Retina (tissue), 1 donor: ENCODE results near the gene DYSF.

Source experiments
- DNase-seq: peaks from one replicate; pipeline ENCODE4 v3.0.0-alpha.2; 2016

The DYSF gene

DNA sequence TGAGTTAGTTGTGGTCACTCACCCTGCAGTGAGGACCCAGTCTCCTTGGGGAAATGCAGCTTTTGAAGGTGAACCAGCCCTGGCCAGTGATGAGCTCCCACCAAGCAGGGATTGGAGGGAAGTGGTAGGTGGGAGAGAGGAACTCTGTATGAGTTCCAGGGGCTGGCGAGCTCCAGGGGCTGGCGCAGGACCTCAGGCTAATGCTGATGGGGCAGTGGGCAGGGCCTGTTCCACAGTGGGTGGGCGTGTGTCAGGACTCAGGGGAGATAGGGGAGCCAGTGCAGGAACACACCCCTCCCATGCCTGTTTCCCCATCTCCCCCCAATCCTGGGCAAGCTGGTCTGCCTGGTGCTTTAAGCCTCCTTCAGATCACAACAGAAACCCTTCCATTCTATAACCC lies 208.4 kb downstream of the DYSF start:
- no peak for DNase-seq

DNA sequence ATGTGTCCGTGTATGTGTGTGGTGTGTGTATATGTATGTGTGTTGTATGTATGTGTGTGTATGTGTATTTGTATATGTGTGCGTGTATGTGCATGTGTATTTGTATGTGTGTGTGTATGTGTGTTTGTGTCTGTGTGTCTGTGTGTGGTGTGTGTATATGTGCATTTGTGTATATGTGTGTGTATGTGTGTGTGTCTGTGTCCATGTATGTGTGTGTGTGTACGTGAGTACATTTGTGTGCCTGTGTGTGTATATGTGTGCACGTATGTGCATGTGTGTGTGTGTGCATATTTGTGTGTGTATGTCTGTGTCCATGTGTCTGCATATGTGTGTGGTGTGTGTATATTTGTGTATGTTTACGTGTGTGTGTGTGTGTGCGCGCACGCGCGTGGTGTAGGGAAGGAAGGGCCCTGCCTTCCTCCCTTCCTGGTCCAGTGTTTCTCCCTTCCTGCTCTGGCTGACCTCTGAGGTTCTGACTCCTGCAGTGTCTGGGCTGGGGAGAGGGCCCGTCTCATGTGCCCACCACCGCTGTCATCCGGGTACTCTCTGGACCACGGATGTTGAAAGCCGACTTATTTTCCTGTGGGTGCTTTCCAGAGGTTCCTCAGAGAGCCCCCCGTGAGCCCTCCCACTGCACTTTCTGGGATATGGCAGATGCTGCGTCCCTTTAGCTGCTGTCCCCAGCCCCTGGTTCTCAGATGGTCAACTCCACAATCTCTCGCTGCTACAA lies 209.5 kb downstream of the DYSF start:
- DNase-seq, result no peak

DNA sequence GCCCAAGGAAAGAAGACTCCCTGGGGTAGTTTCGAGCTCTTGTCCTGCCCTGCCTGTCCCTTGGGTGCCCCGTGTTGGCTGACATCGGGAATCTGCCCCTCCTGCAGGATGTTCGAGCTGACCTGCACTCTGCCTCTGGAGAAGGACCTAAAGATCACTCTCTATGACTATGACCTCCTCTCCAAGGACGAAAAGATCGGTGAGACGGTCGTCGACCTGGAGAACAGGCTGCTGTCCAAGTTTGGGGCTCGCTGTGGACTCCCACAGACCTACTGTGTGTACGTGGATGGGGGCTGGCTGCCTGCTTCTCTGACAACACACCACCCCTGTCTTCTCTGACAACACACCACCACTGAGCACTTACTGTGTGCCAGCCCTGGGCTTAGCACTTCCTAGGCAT lies 210.8 kb downstream of the DYSF start:
- no peak for DNase-seq

DNA sequence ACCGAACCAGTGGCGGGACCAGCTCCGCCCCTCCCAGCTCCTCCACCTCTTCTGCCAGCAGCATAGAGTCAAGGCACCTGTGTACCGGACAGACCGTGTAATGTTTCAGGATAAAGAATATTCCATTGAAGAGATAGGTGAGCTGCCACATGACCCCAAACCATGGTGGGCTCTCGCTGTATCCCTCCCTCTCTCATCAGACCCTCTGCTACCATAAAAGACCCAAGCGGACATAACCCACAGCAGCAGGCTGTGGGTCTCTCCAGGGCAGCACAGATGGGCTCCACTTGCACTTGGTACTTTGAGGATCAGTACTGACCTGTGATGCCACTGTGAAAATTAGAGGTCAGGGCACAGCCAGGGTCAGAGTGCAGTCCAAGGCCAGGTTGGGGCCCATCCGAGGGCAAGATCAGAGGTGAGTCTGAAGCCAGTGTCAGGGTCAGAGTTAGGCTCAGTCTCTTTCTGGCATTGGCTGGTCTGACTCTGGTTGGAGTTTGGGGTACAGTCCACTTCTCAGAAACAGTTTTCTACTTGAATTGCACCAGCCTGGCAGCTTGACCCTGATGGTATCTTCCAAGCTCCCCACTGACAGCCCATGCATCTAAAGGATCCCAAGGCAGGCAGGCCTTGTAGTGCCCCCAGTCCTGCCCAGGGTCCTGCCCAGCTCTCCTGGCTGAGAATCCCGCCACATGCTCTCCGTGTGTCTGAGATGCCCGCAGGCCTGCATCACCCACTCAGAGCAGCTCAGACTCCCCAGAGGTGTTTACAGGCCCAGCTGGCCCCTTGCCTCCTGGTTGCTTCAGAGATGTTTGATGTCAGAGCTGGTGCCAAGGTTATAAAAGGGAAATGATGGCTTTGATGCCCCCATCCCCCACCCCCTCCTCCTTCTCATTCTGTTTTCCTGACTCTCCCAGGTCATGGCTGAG lies 212.1 kb downstream of the DYSF start:
- no peak for DNase-seq

DNA sequence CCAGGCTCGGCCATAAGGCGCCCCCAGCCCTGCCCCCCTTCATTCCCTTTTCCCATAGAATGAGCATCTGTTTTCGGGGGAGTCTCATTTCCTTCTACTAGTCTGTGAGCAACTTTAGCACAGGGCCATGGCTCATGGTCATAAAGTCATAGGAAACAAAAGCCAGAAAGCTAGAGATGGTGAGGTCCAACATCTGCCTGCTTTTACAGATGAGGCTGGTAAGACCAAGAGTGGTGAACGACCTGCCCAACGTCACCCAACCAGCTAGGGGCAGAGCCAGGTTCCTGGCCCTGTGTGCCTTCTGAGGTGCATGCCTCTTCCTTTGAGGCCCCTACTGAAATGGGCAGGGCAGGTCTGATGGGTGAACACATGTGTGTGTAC lies 212.7 kb downstream of the DYSF start:
- no peak for DNase-seq

DNA sequence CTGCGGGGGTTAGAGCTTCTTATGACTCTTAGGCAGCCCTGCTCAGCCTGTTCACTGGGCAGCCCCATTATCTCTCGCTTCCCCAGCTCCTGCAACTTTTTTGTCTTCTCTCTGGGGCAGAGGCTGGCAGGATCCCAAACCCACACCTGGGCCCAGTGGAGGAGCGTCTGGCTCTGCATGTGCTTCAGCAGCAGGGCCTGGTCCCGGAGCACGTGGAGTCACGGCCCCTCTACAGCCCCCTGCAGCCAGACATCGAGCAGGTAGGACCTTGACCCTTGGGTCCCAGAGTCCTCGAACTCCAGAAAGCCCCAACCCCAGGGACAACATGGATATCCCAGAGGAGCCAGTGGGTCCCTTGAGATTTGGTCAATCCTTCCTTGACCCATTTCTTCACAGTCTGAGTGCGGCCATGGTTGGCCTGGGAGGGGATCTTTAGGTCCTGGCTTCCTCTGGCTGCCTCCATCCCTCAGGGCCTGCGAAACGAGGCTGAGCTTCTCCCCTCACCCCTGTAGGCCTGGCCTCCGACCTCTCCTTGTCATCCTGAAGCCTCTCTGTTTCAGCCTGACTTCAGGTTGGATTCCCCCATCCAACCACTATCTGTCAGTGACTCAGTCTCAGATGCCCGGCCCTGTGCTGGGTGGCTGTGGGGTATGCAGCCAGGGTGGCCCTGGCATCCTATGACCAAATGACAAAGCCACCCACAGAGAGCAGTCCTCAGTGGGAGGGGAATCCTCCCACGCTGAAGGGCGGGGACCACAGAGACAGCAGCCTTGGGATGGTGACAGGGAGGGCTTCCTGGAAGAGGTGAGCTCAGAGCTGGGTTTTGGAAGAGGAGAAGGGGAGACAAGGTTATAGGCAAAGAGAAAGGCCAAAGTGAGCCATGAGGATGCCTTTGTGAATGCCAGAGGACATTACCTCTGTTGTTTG lies 214.2 kb downstream of the DYSF start:
- DNase-seq, result no peak

DNA sequence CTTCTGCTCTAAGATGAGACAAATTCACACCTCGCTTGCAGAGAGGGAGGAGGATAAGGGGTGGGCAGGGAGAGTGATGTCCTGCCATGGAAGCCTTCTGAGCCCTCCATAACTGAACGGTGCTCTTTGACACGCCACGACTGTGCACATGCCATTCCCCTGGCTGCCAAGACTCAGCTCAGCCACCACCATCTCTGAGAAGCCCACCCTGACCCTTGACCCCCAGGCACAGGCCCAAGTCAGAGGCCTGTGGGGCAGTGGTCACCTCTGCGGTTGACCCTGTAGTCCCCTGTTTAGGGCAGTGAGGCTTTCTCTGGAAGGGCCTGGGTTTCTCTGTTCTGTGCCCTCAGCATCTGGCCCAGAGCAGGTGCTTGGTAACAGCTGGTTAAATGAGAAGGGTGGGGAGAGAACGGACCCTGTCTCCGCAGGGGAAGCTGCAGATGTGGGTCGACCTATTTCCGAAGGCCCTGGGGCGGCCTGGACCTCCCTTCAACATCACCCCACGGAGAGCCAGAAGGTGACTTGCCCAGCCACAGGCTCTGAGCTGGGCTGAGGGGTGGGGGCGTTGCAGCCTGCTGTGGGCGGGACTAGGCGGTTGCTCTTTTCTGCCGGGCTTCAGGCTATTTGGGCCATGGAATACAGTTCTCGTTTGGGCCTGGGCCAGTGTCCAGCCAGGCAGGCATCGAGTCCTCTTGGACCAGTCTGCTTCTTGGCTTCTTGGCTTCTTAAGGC lies 215.1 kb downstream of the DYSF start:
- DNase-seq, result no peak

DNA sequence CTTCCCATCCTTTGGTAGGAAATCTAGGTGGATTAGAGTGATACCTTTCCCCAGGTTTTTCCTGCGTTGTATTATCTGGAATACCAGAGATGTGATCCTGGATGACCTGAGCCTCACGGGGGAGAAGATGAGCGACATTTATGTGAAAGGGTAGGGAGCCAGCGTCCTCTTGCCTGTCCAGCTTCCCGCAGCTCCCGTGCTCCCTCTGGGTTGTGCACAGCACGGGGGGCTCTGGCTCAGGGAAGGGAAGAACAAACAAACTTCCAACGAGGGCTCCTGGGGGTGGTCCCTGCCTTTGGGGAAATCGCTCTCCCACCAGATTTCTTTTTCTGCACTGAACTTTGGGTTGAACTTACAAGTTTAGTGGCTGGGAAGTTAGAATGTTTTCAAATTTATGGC lies 215.7 kb downstream of the DYSF start:
- no peak for DNase-seq

DNA sequence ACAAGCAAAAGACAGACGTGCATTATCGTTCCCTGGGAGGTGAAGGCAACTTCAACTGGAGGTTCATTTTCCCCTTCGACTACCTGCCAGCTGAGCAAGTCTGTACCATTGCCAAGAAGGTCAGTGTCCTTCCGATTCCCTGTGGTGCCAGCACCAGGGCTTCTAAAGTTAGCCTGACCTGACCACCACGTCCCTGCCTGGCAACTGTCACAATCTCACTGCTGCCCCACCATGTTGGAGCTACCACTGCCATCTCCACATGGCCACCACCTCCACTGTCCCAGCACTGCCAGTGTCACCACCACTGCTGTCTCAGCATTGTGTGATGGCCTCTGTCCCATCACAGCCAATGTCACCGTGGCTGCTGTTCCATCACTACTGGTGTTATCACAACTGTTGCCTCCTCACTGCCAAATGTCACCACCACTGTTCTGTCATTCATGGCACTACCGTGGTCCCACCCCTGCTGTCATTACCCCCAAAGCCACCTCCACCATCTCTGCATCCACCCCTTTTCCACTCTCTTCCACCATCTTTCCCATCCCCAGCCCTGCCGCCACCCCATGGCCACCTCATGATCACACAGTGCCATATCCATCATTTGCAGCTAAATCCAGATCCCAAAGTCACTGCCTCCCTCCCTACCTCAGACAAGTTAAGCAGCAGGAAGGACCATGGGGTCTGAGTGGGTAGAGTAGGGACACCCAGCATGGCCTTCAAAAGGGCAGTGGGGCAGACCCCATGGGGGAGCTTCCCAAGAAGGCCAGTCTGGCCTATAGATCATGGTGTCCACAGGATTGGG lies 216.5 kb downstream of the DYSF start:
- no peak for DNase-seq

DNA sequence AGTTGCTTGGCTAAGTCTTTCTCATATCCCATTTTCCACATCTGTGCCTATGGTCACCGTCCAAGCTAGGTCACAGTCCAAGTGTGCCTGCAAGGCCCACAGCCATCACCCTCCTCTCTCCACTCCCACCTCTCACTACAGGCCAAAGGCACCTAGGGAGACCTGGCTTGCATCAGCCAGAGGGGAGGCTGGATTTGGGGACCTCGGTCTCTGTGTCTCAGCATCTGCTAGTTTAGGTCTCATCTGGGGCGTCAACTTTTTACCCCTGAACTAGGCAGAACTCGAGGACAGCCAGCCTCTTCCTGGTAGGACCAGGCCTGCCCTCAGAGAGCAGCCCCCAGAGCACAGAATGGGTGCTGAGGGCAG lies 217.1 kb downstream of the DYSF start:
- no peak for DNase-seq

DNA sequence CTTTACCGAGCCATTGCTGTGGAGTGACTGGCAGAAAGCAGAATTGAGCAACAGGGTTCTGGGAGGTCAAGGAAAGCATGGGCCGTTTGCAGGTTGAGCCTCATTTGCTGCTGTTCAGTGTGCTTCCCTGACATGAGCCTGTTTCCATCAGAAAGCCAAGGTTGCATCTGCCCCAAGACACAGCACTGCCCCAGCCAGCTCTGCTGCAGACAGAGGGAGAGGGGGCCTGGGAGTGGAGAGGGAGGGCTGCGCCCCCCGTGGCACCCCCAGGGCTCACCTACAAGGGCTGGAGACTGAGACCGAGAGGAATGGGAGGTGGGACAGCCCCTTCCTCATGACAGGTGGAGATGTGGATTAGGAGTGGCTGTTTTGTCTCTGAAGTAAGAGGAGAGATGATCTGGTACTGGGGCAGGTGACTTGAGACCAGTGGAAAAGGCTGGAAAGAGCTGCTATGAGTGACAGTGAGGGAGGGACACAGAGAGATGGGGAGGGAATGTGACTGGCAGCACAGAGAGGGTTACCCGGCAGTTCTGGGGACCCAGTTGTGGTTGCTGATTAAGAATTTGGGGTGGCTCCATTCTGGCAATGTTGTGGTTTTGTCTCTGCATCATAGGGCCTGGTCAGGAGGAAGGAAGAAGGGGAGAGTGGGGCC lies 218.0 kb downstream of the DYSF start:
- DNase-seq, result no peak

DNA sequence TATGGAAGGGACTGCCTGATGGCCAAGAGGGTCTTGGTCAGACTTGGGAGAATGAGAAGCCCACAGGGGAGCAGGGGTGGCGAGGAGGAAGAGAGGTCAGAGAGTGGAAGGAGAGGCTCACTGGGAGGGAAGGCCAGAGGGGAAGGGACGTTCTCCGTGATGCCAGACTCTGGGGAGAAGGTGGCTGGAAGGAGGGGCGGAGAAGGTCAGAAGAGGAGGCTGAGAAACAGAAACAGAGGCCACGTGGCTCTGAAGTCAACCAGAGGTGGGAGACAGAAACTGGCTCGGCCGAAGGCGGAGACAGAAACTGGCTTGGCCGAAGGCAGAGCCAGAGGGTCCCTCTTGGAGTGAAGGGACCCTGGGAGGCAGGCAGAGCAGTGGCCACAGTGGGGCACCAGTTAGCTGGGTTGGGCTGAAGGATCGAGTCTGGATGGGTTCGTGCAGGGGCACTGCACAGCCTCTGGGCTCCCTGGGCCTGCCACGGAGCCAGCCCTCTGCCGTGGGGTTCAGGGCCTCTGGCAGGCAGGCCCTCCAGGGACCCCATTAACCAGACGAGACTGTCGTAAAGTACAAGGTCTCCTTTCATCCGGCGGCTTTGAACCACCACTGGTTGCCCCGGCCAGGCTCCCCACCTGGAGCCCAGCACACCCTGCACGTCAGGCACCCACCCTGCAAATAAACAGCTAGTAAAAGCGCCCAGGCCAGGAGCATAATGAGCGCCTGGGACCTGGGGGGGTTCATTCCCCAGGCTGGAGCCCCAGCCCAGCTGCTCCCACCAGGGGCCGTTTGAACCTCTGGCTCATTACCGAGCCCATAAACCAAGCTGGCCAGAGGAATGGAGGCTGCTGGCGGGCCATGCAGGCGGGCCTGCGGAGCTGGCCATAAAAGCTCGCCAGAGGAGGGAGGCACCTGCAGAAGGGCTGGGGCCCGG lies 218.8 kb downstream of the DYSF start:
- no peak for DNase-seq

DNA sequence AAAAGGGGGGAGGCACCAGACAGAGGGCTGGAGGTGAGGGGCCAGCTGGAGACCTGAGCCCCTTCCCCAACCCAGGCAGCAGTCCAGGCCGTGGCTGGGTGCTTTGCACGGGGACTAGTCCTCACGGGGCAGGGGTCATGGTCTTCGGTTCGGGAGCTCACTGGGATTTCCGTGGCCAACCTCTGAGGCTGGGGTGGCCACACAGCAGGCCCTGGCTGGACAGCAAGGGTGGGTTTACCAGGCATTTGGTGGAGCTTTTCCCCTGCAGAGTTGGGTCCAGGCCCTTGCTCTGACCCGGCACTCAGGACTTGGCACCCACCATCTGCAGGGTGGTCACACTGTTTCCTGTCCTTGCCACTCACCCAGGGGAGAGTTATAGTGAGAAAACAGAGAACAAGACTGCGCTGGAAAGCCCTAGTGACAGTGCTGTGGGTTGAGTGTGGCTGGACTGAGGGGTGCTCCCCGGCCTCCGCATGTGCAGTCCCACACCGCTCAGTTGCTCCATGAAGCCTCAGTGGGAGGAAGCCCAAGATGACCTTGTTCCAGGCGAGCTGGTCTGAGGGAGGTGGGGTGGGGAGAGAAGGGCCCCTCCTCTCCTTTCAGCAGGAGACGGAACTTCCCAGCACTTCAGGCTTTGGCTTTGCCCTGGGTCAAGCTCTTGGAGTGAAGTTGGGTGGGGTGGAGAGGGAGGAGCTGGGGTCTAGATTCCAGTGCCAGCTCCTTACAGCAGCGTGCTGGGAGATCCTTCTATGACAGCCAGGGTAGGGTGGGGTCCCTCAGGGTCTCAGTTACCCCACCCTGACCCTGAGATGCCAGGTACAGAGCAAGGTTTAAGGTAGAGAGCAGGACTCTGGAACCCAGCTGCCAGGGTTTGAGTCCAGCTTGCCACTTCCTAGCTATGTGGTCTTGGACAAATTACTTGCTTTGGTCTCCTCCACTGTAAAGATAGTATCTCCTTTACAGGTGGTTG lies 219.8 kb downstream of the DYSF start:
- DNase-seq, result no peak

DNA sequence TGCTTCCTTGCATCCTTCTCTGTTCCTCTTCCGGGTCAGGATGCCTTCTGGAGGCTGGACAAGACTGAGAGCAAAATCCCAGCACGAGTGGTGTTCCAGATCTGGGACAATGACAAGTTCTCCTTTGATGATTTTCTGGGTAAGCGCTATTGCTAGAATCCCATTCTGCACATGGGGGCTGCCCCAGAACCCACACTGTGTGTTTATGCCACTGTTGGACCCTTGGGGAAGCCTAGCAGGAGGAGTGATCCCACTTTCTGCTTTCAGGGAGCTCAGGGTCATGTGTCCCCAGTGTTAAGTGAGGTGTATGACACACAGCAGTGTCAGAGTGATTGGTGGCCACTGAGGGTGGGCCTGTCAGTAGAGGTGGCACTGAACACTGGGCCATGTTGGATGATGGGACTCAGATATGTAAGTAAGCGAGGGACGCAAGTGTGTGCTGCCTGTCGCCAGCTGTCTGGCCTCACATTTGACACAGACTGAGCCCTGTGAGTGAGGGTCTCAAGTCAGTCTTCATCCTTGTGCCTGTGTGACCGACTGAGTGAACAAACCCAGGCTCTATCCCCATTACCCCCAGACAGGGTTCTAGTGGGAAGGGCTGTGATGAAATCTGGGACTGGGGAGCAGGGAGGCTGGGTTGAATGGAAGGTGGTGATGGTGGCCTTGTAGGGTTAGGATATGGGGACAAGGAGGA lies 220.9 kb downstream of the DYSF start:
- no peak for DNase-seq

DNA sequence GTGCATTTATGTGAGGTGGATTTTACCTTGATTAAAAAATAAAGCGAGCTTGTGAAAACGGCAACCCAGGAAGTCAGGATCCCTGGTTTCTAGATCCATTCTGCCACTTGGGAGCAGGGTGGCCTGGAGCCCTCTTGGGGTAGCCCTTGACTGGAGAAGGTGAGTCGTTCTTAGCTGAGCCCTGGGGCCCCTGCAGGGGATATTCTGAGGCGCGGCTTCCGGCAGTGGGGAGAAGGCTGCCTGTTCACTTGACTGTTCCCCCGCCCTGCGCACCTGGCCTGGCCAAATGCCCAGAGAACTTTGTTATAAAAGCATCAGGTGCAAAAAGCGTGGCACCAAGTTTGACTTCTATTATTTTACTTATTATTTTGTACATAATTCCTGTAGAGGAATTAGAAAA lies 221.9 kb downstream of the DYSF start:
- no peak for DNase-seq

DNA sequence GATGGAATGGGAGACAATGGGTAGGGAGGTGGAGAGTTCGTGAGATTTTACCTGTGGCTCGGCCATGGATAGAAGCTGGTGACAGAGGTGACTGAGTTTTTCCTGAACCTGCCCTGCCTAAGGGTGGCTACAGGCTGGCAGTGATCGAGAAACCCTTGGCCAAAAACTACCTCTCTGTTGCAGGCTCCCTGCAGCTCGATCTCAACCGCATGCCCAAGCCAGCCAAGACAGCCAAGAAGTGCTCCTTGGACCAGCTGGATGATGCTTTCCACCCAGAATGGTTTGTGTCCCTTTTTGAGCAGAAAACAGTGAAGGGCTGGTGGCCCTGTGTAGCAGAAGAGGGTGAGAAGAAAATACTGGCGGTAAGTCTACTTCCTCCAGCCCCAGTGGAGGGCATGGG lies 225.5 kb downstream of the DYSF start:
- DNase-seq, result no peak

DNA sequence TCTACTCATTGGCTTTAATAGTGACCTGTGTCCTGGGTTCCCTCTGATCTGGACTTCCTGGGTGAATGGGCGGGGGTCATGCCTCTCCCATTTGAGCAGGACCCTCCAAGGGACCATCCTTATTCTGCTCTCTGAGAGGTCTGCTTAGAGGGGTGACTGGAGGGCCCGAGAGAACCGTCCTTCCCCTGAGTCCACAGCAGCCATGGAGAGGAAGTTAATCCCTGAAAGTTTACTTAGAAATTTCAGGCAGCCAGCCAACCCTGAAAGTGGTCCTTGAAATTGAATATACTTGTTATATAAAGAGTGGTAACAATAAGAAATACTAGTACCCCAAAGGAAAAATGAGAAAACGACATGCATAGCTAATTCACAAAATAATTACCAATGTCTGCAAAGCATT lies 226.1 kb downstream of the DYSF start:
- no peak for DNase-seq

DNA sequence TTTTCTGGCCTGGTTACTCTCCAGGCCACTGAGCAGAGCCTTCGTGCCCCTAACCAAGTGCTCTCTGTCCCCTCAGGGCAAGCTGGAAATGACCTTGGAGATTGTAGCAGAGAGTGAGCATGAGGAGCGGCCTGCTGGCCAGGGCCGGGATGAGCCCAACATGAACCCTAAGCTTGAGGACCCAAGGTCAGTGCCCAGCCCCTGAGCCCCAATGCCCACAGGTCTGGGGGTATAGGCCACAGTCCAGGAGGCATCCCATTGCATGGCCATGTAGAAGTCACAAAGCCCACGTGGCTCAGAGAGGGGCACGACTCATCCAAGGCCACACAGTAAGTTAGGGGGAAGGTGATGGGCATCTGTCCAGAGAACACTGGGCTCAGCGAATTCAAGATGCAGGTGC lies 227.6 kb downstream of the DYSF start:
- no peak for DNase-seq
